GM19463 (cell line): ENCODE data around the gene NR2F2.
A peak's percentile ranks its signal among the peaks of the same experiment; 100 is the strongest.

Source experiments
- ATAC-seq: cut with Tn5 transposase; IDR thresholded peaks from one replicate; pipeline ENCODE4 v1.9.1; 2021; ENCODE audit warnings: mild to moderate bottlenecking, moderate library complexity; ENCODE audit not compliant: unreplicated experiment

Gene NR2F2

DNA sequence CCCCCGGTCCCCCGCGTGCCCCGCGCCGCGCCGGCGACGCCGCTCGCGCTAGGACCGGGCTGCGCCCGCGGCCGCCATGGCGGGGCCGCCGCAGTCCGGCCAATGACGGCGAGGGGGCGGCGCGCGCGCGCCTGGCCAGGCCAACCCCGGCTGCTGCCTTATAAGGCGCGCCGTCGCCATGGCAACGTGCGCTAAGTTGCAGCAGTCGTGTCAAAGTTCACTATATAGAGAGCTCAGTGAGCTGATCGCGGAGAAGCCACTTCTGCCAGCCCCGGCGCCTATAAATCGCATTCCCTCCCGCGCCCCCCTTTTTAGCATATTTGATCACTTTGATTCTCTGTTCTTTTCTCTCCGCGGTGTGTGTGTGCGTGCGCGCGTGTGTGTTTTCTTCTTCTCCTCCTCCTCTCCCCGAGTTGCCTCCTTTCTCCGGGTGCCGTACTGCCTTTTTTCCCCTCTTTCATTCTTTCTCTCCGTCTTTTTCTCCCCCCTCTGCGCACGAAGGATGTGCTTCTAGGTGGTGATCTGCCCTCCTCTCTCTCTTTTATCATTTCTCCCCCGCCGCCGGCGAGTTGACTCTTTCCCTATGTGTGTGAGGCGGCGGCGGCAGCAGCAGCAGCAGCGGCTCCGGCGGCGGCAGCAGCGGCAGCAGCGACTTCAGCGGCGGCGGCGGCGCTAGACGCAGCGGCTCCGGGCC, at the start of gene NR2F2:
NR2F2 (plus strand) TSS at position 251 of the 694 bp plus-strand sequence. CDS start 1,406 bp downstream, outside the sequence.
- ATAC-seq: peak; percentile 75

- no peak for ATAC-seq
These were observed 45.2 kb upstream of the NR2F2 start for GRCh38 chr15:96285305-96285704.

DNA sequence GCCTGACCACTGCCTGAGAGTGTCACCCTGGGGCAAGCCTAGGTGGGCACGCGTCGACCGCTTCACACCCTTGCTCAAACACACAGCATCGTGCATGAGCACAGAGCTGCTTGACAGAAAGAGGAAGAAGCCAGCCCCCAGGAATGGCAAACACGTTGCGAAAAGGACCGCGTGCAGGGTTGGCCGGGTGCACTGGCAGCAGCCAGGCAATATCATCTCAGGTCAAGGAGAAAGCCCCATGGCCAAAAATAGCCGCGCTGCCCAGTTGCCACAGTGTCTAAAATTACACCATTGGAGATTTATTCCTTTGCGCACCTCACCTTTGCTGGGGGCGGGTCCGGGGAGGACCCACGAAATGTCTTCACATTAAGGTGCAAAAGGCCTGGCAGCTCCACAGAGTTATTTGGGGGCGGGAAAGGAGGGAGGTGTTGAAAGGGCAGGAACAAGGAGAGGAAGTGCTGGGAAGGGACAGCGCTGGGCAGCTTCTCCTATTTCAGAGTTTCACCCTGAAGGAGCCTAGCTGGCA, 44.7 kb upstream of the NR2F2 start:
- no peak for ATAC-seq

DNA sequence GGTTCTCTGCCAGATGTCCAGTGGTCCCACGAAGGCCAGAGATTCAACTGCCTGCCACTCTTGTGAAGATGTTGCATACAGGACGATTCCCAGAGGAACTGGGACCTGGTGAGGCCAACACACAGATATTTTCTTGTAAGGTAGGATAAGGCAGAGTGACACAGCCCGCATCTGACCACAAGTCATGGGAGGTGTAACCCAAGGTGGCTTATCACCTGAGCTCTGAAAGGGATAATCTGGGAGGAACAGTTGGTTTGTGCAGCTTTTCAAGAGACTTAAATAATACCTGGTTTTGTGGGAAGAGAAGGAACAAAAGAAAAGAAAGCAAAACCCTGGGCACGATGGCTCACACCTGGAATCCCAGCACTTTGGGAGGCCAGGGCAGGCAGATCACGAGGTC, 39.8 kb upstream of the NR2F2 start:
- no peak for ATAC-seq

- no peak for ATAC-seq
These were observed 37.9 kb upstream of the NR2F2 start for GRCh38 chr15:96292635-96293034.

DNA sequence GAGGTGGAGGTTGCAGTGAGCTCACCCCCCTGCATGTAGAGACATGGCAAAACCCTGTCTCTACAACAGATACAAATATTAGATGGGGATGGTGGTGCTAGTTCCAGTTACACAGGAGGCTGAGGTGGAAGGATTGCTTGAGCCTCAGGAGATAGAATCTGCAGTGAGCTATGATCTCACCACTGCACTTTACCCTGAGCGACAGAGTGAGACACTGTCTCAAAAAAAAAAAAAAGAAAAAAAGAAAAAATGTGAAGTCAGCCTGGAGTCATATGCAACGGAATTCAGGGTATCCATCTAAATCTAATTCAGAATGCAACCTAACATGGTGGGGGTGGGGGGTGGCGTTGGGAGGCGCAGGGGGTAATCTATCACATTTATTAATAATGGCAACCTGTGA, 37.1 kb upstream of the NR2F2 start:
- ATAC-seq: no peak

GRCh38 chr15:96294766-96295165, 35.7 kb upstream of the NR2F2 start:
- ATAC-seq: no peak

DNA sequence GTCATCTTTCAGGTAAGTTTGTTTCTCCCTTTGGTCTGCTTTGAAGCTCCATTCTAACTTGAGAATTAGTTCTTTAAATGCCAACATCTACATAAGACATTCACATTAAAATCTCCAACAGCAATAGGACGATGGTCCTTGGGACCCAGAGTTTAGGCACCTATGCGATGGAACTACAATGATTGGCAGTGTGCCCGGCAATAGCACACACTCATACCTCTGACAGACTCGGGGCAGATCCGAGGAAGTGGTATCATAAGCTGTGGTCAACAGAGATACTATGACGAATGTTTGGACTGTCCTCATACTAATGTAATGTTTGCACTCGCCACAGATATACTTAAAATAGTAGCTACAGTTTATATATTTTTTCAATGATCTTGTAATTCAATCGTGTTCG, 34.2 kb upstream of the NR2F2 start:
- no peak for ATAC-seq

- ATAC-seq: no peak
These were observed 32.7 kb upstream of the NR2F2 start for GRCh38 chr15:96297783-96298182.

DNA sequence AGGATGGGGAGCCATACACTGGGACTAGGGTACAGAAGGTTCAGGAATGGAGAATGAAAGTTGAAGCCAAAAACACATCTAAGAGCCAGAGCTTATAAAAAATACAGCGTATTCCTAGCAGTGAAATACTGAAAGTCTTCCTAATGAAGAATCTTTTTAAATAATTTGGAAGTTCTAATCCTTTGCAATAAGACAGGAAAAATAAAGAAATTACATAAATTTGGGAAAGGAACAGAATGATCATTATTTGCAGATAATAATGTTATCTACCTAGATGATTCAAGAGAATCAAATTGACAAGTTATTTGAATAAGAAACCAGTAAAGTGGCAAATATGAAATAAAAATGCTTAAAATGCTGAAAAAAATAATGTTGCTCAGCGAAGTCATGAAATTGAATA, 32.3 kb upstream of the NR2F2 start:
- no peak for ATAC-seq

- no peak for ATAC-seq
These were observed 29.7 kb upstream of the NR2F2 start for GRCh38 chr15:96300836-96301235.

GRCh38 chr15:96303503-96304056, 26.9 kb upstream of the NR2F2 start:
- ATAC-seq: no peak

DNA sequence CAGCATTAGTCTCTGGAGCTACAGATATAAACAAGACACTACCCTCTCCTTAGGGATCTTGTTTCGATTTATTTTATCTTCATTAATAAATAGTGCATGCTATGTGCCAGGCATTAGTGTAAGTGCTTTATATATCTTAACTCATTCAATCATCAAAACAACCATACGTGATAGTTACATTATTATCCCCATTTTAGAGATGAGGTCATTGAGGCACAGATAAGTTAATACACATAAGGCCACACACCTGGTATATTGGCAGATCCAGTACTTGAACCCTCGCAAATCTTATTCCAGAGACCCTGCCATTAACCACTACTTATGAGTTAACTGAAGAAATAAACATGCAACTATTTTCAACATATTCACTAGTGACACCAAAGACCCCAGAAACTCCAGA, 25.7 kb upstream of the NR2F2 start:
- ATAC-seq: no peak

GRCh38 chr15:96306321-96306720, 24.2 kb upstream of the NR2F2 start:
- ATAC-seq: no peak

DNA sequence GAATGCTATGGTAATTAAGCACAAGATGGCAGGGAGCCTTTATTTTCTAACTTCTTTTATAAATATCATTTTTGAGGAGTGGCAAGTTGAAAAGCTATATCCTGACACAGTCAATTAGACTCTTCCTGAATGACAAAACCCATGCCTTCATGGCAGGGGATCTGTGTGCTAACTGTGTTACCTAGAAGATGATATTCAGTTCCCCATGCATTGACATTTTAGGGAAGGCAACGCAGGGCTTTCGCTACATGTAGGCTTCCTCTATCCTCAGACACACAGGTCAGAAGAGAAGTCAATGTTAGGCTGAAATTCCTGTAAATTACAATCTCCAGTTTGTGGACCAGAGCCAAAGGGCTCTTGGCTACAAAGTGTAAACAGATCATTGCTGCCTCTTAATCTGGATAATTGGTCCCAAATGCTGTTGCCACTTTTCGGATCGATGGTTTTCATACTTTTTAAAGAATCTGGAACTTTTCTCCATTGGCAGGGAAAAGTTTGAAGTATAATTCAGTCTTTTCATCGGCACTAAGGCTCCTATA, 22.6 kb upstream of the NR2F2 start:
- ATAC-seq: no peak

DNA sequence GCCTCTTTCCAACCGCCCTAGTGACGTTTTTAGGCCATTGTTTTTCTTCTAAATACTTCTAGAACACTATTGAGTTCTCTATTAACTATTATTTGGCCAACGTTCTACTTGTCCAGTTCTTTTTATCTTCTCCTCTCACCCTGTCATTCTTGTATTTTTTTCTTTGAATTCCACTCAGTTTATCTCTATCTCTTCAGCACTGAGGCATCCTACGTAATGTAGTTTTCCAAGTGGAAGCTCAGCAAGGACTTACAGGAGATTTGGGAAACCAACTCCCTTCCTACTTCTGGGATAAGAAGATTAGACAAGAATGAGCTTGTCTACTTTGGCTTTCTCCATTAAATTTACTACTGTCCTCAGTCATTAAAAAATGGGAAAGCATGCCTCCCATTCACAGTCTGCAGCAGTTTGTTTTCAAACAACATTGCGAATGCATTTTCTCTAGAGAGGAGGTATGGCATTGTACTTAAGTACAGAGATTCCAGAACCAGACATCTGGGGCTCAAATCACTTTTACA, 21.3 kb upstream of the NR2F2 start:
- no peak for ATAC-seq

DNA sequence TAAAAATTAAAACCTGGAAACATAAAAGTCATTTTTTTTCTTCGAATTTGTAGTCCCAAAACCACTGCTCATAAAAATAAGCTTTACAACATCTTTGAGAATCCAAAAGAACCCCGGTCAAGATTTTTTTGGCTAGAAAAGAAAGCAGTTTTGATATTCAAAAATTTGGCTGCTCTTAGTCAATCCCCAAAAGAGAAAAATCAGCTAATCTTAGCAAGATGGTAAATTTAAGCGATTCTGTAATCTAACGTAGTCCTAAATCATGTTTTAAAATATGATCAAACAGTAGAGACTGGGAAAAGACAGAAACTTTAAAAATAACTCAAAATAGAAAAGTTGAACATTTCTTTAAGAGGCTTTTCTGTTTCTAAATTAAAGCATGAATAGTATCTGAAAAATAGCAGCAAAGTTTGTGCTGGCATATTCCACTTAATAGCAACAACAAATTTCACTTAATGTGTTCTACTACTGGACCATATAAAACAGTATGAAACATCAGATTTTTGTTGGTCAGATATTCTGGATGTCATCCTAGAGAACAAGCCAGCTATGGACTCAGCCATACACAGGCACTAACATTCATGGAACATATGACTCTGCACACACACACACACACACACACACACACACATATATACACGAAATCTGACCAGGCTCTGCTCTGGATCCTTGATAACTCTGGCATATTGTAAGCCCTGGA, 19.1 kb upstream of the NR2F2 start:
- no peak for ATAC-seq

DNA sequence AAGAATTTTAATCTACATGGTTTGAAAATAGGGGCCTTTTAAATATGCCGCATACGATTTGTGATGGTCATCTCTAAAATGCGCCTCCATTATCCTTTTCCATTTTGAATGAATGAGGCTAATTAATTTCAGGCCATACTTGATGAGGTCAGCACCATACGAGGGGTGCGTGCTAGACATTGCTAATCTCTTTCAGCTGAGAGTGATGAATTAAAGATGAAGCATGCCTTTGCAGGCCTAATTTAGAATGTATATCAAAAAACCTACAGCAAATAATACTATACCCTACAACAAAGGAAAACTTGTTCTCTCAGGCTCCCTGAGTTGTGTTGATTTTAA, 18.6 kb upstream of the NR2F2 start:
- no peak for ATAC-seq

GRCh38 chr15:96312641-96313335, 17.7 kb upstream of the NR2F2 start:
- no peak for ATAC-seq

- no peak for ATAC-seq
These were observed 16.0 kb upstream of the NR2F2 start for GRCh38 chr15:96314518-96314917.

DNA sequence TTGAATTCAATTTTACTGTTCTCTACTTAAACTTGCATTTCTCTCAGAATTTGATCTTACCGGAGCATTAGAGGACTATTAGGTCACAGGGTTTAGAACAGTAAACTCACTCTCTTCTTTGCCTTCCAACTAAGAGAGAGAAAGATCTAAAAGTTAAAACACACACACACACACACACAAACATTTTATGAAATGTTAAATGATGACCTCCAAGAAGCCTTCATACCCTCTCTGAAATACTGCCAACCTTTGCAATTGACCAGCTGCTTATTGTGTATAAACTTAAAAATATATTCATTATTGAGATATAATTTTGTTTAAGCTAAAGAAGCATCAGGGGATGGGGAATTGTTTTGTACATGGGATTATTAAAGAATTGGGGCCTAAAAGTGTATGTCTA, 15.5 kb upstream of the NR2F2 start:
- no peak for ATAC-seq
